Activated gamma-delta T cell treated with Interleukin-2 at 50 U/mL for 16 hours (primary cell): ENCODE results near the gene FNDC3B.
"Not testable (repeated sequence)": the region's sequence is repeated elsewhere in the genome, so short reads cannot be mapped to it uniquely, and the experiment has no call there.

Source experiments
- DNase-seq: peaks from one replicate; pipeline ENCODE4 v3.0.0-alpha.2; 2020

FNDC3B gene

GRCh38 chr3:172222478-172223071 lies 183.2 kb downstream of the FNDC3B start:
- no peak for DNase-seq

DNA sequence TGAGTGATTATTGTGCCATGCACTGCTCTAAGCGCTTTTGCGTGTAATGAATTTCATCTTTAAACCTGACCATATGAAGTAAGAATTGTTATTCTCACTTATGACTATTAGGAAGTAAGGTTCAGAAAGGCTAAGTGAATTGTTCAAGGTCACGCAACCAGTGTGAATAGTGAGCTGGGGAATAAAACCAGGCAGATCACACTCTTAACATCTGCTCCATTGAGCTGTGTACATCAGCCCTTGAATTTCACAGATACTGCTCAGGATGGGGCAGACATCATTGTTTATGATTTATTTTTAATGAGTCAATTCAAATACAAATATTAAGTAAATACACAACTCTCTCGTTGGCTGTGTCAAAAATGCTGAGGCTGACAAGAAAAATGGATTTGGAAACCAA lies 184.5 kb downstream of the FNDC3B start:
- no peak for DNase-seq

DNA sequence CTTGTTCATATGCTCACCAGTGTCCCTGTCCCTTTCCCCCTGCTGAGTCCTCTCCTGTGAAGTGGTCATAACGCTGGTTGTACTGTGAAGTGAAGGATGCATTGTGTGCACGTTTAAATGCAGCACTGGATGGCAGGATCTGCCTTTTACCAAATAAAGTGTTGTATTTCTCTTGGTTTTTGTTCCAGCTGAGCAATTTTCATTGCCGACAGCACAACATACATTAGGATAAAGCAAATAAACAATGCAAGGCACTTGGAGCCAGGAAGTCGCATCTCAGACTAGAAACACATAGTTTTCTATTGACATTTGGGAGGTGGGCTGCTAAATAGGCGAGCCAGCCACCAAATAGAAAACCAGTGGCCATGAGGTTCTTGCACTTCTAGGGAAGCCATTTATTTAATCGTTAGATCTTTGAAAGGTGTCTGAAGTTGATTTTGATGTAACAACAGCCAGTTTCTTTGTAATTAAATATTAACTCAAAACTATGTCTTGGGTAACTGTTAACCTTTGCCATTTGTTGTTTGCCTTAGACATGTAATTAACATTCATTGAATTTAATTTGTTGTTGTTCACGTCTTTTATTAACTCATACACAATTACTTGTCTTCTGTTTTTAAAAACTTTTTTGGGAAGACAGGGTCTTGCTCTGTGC lies 185.3 kb downstream of the FNDC3B start:
- DNase-seq = no peak

DNA sequence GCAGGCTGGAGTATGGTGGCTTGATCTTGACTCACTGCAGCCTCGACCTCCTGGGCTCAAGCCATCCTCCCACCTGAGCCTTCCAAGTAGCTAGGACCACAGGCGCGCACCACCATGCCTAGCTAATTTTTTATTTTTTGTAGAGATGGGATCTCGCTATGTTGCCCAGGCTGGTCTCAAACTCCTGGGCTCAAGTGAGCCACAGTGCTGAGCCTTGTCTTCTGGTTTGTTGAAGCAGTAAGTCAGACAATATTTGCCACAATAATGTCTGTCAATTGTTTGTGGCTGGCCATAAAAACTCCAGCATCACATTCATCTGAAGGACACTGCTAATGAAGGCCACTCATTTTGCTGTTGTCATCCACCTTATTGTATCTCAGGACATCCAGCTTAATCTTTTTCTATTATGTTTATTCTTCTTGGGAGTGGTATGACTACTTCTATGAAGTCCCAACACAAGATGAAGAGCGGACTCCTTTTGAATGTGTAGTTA lies 185.9 kb downstream of the FNDC3B start:
- DNase-seq = no peak

DNA sequence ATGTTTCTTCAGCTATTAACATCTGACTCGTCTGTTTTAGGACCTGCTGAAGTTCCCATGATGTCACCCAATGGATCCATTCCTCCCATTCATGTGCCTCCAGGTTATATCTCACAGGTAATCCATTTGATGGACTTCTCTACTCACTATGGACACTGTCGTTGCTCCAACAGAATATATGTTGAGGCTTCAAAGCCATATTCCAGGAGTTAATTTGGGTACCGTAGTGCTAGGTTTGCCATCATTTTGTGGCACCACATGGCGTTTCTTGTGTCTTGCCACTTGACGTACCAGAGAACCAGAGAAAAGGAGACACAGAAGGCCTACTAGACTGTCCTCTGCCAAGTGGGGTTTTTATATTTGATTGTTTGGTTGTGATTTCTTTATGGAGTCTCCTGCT lies 187.5 kb downstream of the FNDC3B start:
- no peak for DNase-seq

DNA sequence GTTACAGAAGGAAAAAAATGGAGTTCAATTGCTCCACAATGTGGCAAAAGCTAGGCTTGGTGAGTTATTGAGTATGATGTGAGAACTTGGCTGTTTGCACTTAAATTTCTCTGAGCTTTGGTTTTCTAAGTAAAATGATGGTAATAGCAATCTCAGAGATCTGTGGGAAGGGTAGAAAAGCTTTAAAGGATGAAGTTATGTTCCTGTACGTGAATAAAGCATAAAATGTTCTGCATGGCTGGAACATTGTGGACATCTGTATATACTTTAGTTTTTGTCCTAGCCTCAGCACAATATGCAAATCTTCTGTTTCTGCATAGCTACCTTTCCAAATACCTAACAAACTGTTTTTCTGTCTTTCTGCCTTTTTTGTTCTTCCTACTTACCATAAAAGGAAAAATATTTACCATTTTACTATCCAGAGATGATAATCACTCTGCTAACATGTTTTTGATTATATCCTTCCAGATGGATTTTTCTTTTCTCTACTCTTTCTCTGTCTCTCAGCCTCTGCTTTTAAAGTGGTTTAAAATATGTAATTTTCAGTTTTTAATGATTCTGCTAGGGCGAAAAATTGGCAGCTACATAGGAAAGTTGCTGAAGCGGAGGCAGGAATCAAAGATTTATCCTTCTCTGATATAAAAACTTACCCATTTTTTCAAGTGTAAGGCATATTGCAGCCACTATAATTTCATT lies 188.1 kb downstream of the FNDC3B start:
- DNase-seq = no peak

GRCh38 chr3:172228036-172228415 lies 188.6 kb downstream of the FNDC3B start:
- no peak for DNase-seq

DNA sequence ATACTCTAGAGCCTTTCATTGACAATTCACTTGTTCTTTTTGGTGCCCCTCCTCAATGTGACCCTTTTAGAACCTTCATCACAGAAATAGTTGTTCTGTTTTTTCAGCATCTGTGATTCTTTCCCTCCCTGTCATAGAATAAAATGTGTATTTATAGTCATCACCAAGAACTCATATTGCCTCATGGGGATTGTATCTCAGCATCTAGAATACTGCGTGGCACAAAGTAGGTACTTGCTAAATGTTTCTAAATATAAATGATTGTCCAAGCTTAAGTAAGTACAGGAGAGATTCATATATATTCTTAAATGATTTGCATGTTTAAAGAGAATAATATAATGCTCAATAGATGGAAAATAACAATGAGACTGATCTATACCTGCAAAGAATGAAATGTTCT lies 190.1 kb downstream of the FNDC3B start:
- no peak for DNase-seq

GRCh38 chr3:172231318-172231901 lies 192.0 kb downstream of the FNDC3B start:
- DNase-seq = no peak

DNA sequence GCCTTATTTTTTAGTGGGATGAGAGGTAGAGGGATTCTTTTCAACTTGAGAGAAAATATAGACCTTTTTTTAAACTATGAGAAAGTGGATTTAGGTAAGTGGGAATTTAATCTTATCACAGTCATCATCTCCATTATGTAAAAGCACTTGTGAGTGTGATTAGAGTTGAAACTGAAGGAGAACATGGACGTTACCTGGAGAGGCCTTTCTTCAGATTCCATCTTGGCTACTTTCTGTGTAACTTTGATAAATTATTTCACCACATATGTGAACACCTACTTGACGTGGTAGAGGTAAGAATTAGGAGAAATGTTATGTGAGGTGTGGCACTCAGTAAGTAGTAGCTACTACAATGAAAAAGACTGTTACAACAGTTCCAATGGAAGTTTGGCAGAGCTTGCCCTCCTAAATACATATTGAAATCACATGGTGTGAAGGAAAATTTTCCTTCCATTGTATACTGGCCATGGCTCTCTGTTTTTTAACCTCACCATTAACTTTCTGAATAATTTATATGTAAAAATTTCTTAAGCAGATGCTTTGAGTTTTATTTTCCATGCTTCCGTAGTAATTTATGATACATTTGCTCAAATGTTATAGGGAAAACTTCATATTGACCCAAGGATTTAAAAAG lies 193.3 kb downstream of the FNDC3B start:
- no peak for DNase-seq

GRCh38 chr3:172233474-172234277 lies 194.3 kb downstream of the FNDC3B start:
- no peak for DNase-seq

DNA sequence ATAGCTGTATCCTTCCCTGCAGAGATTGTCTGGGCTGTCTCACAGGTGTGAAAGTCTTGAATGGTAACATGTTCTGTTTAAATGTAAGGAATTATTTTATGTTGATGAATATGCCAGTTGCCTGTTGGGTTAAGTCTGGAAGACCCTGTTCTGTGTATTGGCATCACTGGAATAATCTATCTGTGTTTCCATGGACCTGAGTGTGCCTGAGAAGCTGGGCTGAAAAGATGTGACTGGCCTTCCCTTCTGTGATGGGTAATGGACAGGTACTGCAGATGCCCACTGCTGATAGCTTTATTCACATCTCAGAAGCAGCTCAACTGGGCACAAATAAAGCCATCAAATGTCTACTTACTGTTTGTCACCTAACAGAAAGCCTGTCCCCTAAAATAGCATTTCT lies 196.3 kb downstream of the FNDC3B start:
- DNase-seq = no peak

DNA sequence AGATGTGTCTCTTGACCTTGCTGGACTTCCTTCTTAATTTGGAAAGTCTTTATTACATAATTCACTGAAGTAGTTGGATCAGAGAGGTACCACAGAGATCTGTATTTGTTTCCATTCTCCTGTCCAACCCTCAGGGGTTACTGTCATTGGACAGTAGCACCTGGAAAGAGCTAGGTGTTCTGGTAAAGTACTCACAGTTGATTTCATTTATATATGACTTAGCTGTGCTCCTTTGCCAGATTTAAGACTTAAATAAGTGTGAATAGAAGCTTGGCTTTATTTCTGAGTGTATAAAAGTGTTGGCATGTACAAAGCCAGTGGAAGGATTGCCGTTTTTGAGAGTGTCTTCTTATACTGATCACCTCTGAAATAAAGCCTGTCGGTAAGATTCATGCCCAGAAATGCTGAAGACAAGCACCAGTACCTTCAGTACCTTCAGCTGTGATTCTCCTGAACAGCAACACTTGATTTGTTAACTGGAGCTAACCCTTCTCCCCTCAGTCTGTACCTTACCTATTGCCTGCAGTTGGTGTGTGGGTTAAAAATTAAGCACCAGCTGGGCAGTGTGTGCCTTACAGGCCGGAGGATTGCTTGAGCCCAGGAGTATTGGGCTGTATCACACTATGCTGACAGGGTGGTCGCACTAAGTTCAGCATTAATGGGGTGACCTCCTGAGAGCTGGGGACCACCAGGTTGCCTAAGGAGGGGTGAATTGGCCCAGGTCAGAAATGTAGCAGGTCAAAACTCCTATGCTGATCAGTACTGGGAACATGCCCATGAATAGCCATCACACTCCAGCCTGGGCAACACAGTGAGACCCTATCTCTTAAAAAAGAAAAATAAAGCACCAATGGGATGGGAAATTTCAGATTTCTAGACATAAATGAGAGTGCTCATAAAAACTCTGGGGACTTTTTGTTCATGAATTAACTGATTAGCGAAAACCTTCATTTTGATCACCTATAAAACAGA lies 197.7 kb downstream of the FNDC3B start:
- DNase-seq = no peak

DNA sequence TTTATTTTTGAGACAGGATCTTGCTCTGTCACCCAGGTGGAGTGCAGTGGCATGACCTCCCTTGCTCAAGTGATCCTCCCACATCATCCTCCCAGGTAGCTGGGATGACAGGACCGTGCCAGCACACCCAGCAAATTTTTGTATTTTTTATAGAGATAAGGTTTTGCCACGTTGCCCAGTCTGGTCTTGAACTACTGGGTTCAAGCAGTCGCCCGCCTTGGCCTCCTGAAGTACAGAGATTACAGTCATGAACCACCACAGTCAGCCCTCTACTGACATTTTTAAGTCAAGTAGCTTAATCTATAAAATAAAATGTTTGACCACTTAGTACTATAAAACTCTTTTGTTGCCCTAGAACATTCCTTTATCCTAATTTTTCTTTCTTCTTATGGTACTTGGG lies 198.8 kb downstream of the FNDC3B start:
- no peak for DNase-seq

DNA sequence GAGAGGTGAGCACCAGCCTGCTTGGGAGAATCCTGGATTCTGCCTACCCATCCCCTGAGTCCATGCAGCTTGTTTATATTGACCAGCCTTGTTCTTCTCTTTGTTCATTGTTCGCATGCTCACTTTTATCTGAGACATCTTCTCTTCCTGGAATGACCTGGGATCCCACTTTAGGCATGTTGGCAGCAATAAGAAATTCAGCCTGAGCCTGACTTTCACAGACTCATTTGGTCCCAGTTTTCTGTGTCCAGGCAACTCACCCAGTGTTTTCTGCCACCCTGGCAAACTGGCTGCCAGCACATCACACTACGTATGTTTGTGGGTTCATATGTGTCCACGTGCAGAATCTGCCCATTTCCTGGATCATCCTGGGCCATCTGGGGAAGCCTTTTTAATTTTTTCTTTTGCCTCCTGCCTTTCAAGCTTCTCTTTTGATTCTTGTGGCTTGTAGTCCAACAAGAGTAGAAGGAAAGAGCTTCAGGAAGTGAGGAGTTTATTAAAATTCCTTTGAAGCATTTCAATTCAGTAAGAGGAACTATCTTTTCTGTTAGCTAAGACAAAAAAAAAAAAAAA lies 199.9 kb downstream of the FNDC3B start:
- no peak for DNase-seq

DNA sequence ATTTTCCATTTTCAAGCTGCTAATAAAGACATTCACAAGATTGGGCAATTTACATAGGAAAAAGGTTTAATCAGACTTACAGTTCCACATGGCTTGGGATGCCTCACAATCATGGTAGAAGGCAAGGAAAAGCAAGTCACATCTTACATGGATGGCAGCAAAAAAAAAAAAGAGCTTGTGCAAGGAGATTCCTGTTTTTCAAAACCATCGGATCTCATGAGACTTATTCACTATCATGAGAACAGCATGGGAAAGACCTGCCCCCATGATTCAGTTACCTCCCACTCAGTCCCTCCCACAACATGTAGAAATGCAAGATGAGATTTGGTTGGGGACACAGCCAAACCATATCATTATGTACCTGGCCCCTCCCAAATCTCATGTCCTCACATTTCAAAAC lies 202.0 kb downstream of the FNDC3B start:
- no peak for DNase-seq

DNA sequence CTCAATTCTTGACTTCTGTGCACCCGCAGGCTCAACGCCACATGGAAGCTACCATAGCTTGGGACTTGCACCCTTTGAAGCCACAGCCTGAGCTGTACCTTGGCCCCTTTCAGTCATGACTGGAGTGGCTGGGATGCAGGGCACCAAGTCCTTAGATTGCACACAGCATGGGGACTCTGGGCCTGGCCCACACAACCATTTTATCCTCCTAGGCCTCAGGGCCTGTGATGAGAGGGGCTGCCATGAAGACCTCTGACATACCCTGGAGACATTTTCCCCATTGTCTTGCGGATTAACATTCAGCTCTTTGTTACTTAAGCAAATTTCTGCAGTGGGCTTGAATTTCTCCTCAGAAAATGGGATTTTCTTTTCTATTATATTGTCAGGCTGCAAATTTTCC lies 203.1 kb downstream of the FNDC3B start:
- DNase-seq = not testable (repeated sequence)

DNA sequence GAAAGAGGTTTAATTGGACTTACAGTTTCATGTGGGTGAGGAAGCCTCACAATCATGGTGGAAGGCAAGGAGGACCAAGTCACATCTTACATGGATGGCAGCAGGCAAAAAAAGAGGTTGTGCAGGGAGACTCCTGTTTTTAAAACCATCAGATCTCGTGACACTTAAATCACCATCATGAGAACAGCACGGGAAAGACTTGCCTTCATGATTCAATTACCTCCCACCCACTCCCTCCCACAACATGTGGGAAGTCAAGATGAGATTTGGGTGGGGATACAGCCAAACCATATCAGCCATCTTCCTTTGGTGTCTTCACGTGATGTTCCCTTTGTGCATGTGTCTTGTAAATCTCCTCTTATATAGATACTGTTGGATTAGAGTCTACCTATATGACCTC lies 204.0 kb downstream of the FNDC3B start:
- not testable (repeated sequence) for DNase-seq

GRCh38 chr3:172244011-172244410 lies 204.6 kb downstream of the FNDC3B start:
- no peak for DNase-seq

DNA sequence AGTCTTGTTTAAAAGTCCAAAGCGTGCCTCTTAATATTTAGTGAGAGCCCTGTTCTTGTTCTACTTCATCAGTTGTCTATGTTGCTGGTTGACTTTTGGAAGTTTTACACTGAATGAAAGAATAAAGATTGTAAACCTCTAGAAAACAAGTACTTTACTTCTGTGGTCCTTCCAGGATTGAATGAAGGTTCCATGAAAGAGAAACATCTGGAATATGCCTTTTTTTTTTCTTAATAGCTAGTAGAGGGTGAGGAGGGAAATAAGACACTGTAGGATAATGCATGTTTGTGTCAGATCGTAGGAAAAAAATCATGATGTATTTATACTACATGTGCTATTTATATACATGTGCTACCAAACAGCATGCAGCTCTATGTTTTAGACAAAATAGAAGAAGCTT lies 205.9 kb downstream of the FNDC3B start:
- no peak for DNase-seq
